GM10266 (cell line): ENCODE measurements around the gene CCDC102B.

Experiments used
- DNase-seq: peaks from one replicate; pipeline ENCODE4 v3.0.0; 2012; ENCODE audit errors: extremely low spot score
- CTCF ChIP-seq: IDR thresholded peaks from 2 replicates; pipeline ENCODE4 v1.5.1; 2012; ENCODE audit warnings: mild to moderate bottlenecking, low read depth; ENCODE audit not compliant: control insufficient read depth, insufficient read depth; ENCODE audit errors: missing control alignments

CCDC102B gene

GRCh38 chr18:68919900-68920299 is 122.0 kb downstream of the CCDC102B start:
- DNase-seq, result no peak
- no peak for TF ChIP-seq CTCF

GRCh38 chr18:68922392-68922791 is 124.5 kb downstream of the CCDC102B start:
- no peak for TF ChIP-seq CTCF
- DNase-seq, result no peak

GRCh38 chr18:68925268-68925667 is 127.4 kb downstream of the CCDC102B start:
- peak; percentile 16 for DNase-seq
- TF ChIP-seq CTCF, result peak; percentile 54

- DNase-seq, result no peak
- no peak for TF ChIP-seq CTCF
Measured at GRCh38 chr18:68928762-68929675, 131.1 kb downstream of the CCDC102B start.

GRCh38 chr18:68935686-68936085 is 137.8 kb downstream of the CCDC102B start:
- TF ChIP-seq CTCF, result no peak
- DNase-seq, result no peak

GRCh38 chr18:68937029-68937599 is 139.2 kb downstream of the CCDC102B start:
- no peak for DNase-seq
- TF ChIP-seq CTCF, result no peak

GRCh38 chr18:68940039-68940438 is 142.2 kb downstream of the CCDC102B start:
- DNase-seq, result no peak
- no peak for TF ChIP-seq CTCF
